HG03442 (cell line): ENCODE data around the gene UROS.

Experiments used
- ATAC-seq: cut with Tn5 transposase; IDR thresholded peaks from one replicate; pipeline ENCODE4 v1.9.1; 2021; ENCODE audit warnings: mild to moderate bottlenecking, moderate library complexity; ENCODE audit not compliant: unreplicated experiment

The UROS gene

DNA sequence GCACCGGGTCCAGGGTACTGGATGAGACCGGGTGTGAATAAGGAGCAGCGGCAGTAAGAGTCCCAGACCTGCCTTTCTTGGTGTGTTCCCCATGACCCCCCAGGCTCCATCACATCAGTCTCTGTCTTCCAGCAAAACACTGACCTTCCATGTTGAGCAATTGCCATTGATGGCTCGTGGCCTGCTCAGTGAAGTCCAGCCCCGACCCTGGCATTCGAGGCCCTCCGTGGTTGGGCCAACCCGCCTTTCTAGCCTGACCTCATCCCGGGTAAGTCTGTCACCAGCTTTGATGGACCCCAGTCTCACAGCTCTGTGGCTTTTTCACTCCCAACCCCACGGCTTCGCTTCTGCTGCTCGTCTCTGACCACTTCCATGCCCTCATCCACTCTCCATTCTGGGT is 53.9 kb downstream of the UROS start:
- no peak for ATAC-seq

DNA sequence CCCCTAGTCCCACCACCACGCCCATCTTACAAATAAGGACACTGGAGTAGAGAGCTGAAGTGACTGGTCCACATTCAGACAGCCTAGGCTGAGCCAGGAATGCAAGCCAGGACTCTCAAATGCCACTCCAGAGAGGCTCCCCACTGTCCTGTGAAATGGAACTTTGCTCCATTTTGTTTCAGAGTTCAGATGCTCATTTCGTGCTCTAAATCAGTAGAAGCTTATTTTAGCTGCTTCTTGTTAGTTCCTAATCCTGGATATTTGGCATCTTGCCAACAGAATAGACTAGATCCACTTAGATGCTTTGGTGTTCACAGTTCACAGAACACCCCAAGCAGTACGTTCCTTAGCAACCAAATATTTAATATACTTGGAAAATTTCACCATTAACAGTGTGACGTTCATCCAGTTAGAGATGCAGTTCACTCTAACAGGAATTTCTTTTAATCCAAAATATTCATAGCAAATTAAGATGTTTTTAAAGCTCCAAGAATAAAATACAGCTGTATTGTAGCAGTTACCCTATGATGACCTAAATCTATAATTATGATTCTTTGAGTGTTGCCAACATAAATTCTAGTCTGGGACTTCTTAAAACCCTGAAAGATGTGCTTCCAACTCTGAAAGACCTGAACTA is 54.7 kb downstream of the UROS start:
- ATAC-seq: no peak

DNA sequence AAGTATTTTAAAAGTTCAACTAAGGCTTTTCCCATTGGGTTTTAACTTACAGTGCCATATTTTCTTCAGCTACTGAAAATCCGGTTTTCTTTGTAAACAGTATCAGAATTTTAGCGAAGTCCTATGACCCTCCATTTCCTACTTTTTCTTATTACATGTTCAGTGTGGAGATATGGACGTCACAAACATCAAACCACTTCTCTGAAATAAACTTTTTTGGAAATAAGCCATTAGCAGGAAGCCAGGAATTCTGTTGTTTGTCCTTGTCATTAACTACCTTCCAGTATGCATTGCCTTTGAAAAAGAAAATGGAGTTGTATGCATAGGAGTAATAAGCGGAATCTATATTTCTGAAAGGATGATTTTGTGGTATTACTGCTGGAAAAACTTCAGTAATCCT is 56.5 kb downstream of the UROS start:
- no peak for ATAC-seq

DNA sequence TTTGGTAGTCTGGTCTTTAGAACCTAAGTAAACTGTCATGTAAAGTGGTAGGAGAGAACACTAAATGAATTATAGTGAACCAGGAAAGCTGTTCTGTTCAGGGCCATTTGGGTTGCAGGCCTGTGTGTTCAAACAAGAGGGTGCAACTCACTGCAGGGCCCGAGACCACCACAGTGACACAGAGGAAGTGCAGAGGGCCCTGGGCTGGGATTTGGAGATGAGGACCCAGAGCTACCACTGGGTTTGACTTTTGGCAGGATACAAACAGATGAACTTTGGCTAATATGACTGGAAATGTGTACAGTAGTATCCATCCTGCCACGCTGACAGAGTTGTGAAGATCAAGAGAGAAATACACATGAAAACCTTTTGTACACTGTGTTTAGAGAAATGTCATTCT is 57.2 kb downstream of the UROS start:
- no peak for ATAC-seq

DNA sequence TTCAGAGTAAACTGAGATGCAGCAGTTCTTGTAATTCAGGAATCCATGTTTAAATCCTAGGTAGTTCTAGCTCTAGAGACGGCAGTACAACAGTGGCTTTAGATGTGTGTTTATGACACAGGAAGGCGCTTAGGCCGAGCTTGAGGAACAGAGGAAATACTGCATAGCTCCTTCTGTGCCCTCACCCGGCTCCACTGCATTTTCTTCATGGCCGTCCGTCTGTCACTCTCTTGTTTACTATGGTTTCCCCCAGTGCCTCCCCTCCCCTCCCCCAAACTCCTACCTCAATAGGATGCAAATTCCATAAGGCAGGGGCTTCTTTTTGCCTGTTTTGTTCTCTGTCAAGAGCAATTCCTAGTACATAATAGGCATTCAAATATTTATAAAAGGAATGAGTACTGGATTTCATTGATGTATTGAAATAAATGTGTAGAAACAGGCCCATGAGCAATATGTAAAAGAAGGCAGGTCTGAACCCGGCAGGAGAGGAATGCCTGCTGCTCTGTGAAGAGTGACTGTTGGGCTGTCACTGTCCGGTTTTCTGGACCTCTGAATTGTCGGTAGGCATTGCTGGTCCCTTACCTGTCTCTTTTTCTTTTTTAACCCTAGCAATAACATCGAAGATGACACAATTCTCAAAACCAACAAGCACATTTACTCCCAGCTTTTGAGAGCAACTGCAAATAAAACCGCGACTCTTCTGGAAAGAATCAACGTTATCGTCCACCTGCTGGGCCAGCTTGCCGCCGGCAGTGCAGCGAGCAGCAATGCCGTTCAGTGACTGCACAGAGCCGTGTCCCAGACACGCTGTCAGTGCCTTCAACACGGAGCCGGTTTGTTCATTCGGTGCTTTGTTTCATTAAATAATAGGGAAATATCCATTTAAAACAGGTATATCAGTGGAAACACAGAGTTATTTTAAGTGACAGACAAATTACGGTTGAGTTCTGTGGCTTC is 60.1 kb downstream of the UROS start:
- ATAC-seq: no peak

DNA sequence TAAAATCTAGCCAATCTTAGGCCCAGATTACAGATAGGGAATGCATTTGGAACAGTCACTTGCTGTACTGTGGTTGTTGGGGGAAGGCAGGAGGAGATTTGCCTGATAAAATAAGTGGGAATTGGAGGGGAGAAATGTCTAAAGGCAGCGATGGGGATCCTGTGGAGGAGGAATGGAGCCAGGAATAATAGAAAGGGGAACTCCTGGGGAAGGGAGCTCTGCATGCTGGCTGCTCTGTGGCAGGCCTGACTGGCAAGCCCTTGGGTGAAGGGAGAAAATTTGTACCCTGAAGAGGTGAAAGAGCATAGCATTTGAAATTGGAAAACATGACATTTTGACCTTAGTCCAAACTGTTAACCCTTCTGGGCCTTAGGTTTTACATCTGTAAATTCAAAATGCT is 61.1 kb downstream of the UROS start:
- no peak for ATAC-seq

DNA sequence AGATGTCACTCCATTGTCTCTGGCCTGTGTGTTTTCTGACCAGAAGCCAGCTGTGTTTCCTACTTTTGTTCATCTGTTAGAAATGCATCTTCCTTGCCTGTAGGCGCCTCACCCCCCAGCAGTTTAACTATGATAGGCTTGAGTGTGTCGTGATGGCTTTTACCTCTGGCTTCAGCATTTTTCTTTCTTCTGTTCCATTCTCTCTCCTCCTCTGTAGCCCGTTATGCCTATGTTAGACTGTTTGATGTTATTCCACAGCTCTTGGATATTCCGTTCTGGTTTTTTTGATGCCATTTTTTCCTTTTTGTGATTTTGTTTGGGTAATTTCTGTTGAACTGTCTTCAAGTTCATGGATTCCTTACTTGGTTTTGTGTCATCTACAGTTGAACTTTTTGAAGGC is 65.3 kb downstream of the UROS start:
- no peak for ATAC-seq

DNA sequence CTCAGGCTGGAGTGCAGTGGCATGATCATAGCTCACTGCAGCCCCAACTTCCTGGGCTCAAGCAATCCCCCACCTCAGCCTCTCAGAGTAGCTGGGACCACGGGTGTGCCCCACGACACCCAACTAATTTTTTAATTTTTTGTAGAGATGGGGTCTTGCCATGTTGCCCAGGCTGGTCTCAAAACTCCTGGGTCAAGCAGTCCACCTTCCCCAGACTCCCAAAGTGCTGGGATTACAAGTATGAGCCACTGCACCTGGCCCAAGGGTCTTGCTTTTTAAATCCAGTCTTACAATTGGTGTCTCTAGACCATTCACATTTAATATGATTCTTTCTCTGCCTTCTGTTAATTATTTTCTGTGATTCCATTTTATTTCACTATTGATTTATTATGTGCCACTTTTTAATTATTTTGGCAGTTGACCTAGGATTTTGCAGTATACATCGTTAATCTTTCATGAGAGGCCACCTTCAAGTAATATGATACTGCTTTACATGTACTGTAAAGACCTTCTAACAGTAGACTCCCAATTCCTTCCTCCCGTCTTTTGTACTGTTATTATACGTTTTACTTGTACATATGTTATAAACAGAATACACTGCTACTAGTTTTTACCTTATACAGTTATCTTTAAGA is 66.1 kb downstream of the UROS start:
- no peak for ATAC-seq

DNA sequence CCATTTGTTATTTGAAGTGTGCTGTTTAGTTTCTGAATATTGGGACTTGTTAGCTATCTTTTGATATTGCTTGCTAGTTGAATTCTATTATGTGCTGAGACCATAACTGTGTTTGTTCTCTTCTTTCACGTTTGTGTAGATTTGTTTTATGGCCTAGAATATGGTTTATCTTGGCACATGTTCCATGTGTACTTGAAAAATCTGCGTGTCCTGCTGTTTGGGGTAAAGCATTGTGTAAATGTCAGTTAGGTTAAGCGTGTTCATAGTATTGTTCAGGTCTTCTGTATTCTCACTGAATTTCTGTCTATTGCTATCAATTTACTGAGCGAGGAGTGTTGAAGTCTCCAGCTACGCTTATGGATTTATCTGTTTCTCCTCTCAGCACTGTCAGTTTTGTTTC is 66.9 kb downstream of the UROS start:
- ATAC-seq: no peak

DNA sequence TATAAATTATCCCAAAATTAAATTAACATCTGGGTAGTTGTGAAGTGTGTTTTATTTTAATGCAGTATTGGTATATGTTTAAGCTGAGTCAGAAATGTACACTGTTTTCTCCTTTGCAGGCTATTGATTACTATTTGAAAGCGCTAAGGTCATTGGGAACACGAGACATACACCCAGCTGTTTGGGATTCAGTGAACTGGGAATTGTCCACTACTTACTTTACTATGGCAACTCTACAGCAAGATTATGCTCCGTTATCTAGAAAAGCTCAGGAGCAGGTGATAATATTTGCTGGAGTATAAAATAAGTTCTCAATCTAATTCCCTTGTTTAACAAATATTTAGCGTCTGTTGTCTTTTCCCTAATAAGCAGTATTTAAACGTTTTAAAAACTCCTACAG is 75.6 kb downstream of the UROS start:
- no peak for ATAC-seq

DNA sequence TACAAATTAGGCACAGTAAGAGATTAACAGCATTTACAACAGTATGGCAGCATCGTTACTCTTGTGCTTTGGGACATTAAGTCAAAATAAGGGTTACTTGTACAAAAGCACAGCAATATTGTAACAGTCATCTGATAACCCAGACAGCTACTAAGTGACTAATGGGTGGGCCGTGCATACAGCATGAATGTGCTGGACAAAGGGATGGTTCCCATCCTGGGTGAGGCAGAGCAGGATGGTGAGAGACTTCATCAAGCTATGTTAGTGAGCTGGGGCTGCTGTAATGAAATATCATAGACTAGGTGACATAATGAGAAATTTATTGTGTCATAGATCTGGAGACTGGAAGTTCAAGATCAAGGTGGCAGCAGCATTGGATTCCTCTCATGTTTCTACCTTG is 78.1 kb downstream of the UROS start:
- no peak for ATAC-seq

DNA sequence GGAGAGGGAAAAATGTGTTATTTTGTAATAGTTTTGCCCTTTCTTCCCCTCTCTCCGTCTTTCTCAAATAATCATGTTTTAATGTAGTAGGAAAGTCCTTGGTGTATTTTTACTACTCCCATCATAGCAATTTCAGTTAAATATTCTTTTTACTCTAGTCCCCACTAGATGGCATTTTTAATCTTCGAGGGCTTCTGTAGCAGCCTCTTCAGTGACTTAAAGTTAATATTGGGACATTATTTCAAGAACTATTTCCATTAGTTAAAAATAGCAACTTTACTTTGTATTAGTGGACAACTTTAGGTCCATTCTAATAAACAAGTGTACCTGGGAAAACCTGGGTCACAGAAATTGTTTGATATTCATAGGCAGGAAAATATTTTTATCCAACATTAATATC is 80.6 kb downstream of the UROS start:
- ATAC-seq: no peak

DNA sequence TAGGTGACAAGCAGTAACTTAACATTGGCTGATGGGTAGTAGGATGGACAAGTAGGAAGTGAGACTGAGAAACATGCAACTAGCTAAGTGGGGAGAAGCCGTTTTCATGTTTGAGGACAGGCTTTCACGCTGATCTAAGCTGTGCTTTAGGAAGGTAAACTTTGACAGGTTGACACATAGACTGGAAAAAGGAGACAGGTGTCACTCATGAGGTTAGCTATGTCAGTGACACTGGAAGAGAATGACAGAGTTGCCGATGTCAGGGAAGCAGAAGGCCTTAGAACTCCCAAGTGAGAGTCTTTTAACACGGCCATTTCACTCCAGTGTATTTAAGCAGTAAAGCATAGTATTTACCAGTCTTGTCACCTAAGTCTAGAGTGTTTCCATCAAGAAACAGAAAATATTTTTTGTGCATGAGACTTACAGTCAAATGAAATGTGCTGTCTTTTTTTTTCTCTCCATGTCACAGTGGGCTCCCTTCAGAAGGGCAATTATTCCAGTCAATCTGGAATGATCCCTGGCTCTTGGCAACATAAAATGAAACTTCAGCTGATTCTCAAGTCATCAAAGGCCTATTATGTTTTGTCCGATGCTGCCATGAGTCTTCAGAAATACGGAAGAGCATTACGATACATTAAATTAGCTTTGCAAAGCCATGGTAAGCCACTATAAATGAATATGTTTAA is 82.9 kb downstream of the UROS start:
- ATAC-seq: no peak
